A673 (cell line): ENCODE measurements around the gene AEBP2. TPM values are rescaled to one million over a fixed set of nuclear protein-coding genes. Genes with fewer than 3 reads are reported as not detected.

Experiments used
- BruUV-seq: library from RNA; stranded (reverse); fragments of 400-500 nt; replicated peaks from 2 replicates; lab custom pipeline; 2021; lab: Mats Ljungman, UMichigan
- CTCF ChIA-PET: fragments of 300-600 bp; sonication (Branson Sonifier 250); formaldehyde crosslinking; loops from one replicate; lab custom pipeline; 2022; ENCODE audit warnings: antibody characterized with exemption; lab: Charles Lee
- POLR2A ChIA-PET: fragments of 300-600 bp; sonication (Branson Sonifier 250); formaldehyde crosslinking; loops from one replicate; lab custom pipeline; 2022; ENCODE audit warnings: antibody characterized with exemption; ENCODE audit not compliant: low non-redundant PET; lab: Charles Lee
- DNase-seq: peaks from one replicate; pipeline ENCODE4 v3.0.0-alpha.2; 2015; ENCODE audit warnings: low spot score
- H3K27ac ChIP-seq: fragments of 200-600 bp; sonication (generic); 2 replicates; pipeline ENCODE4 v1.5.1; 2016; ENCODE audit warnings: mixed run types, low read depth, mild to moderate bottlenecking, mixed read lengths, antibody characterized with exemption, low read length; ENCODE audit not compliant: poor library complexity, severe bottlenecking
- H3K27me3 ChIP-seq: fragments of 200-600 bp; sonication (generic); replicated peaks from 2 replicates; pipeline ENCODE4 v1.6.1; 2017; ENCODE audit warnings: mixed run types, low read depth, mild to moderate bottlenecking, mixed read lengths, antibody characterized with exemption, low read length; ENCODE audit not compliant: insufficient read depth, poor library complexity
- H3K36me3 ChIP-seq: fragments of 200-600 bp; sonication (generic); 2 replicates; pipeline ENCODE4 v1.6.1; 2016; ENCODE audit warnings: mixed run types, mild to moderate bottlenecking, mixed read lengths, antibody characterized with exemption, low read length; ENCODE audit not compliant: insufficient read depth, poor library complexity, severe bottlenecking
- H3K4me1 ChIP-seq: fragments of 200-600 bp; sonication (generic); 2 replicates; pipeline ENCODE4 v1.6.1; 2017; ENCODE audit warnings: mixed run types, mild to moderate bottlenecking, mixed read lengths, antibody characterized with exemption, low read length; ENCODE audit not compliant: insufficient read depth, poor library complexity, severe bottlenecking
- H3K4me3 ChIP-seq: fragments of 200-600 bp; sonication (generic); 2 replicates; pipeline ENCODE4 v1.5.1; 2016; ENCODE audit warnings: low read depth, mixed run types, mild to moderate bottlenecking, mixed read lengths, low read length; ENCODE audit not compliant: poor library complexity, severe bottlenecking
- H3K9me3 ChIP-seq: fragments of 200-600 bp; sonication (generic); 2 replicates; pipeline ENCODE4 v1.6.1; 2016; ENCODE audit warnings: mixed run types, low read depth, mild to moderate bottlenecking, mixed read lengths, antibody characterized with exemption, low read length; ENCODE audit not compliant: poor library complexity, severe bottlenecking
- CTCF ChIP-seq: fragments of 300-800, 200-600 bp; sonication (generic); conservative IDR thresholded peaks from 2 replicates; pipeline ENCODE4 v1.5.1; 2017; ENCODE audit warnings: low read depth, mild to moderate bottlenecking, antibody characterized with exemption, low read length, moderate library complexity, mixed read lengths
- EZH2 ChIP-seq: fragments of 200-600 bp; sonication (generic); IDR thresholded peaks from 2 replicates; pipeline ENCODE4 v1.6.1; 2017; ENCODE audit warnings: borderline replicate concordance, low read depth, mild to moderate bottlenecking, mixed read lengths, antibody characterized with exemption, low read length; ENCODE audit not compliant: poor library complexity, severe bottlenecking
- intact Hi-C: fragments of 100-400 bp; cut with micrococcal nuclease; formaldehyde crosslinking; loops from one replicate; pipeline ENCODE4 v1.10.0; 2022; ENCODE audit not compliant: unreplicated experiment
- total RNA-seq: library from RNA; stranded (reverse); gene quantifications from 2 replicates; pipeline ENCODE4 v1.2.3, GENCODE V29; 2021

AEBP2 gene
- total RNA-seq, 1 experiment from 2014 or later: 47.6 TPM

- ChIA-PET POLR2A (no interaction called here), CTCF (no interaction called here)
- Histone ChIP-seq H3K36me3 (no peaks in the 10 kb centered on the region), H3K27me3 (no peaks in the 10 kb centered on the region), H3K9me3 (no peaks in the 10 kb centered on the region), H3K27ac (no peak overlapping the region), H3K4me3 (no peak overlapping the region), H3K4me1 (peaks cover 11% of the 10 kb centered on the region)
- intact Hi-C loops: no loop called here
- TF ChIP-seq CTCF (no peak), EZH2 (no peak)
- no TSS peak for BruUV-seq
- no peak for DNase-seq
Measured at GRCh38 chr12:19435831-19436497, 3.3 kb upstream of the AEBP2 start.

GRCh38 chr12:19436931-19437330 lies 2.4 kb upstream of the AEBP2 start:
- no peak for DNase-seq
- intact Hi-C loops: no loop called here
- no peak for TF ChIP-seq EZH2
- no peak for TF ChIP-seq CTCF
- Histone ChIP-seq H3K27ac (no peak overlapping the region), H3K36me3 (no peaks in the 10 kb centered on the region), H3K4me3 (no peak overlapping the region), H3K27me3 (no peaks in the 10 kb centered on the region), H3K4me1 (peaks cover 5% of the 10 kb centered on the region), H3K9me3 (no peaks in the 10 kb centered on the region)
- BruUV-seq: no TSS peak
- ChIA-PET CTCF (no interaction called here), POLR2A (no interaction called here)

- DNase-seq: no peak
- CTCF ChIA-PET: no interaction called here
- H3K36me3 ChIP-seq: peaks cover 3% of the 10 kb centered on the region
- H3K4me1 ChIP-seq: peaks cover 7% of the 10 kb centered on the region
- H3K9me3 ChIP-seq: no peaks in the 10 kb centered on the region
- no peak overlapping the region for H3K27ac ChIP-seq
- H3K4me3 ChIP-seq: no peak overlapping the region
- TF ChIP-seq CTCF (no peak), EZH2 (no peak)
- no peaks in the 10 kb centered on the region for H3K27me3 ChIP-seq
- intact Hi-C loops: no loop called here
- no TSS peak for BruUV-seq
- POLR2A ChIA-PET: no interaction called here
Measured at GRCh38 chr12:19437996-19438395, 1.3 kb upstream of the AEBP2 start.
